HL-60 (cell line): ENCODE measurements around the gene FSHB.

ENCODE experiments used
- DNase-seq, 2 experiments: peaks; one replicate each; pipeline ENCODE4 v3.0.0-alpha.2; 2010 to 2020; ENCODE audit warnings: low read depth in 1 of 2, low spot score in 1 of 2
- H3K27ac ChIP-seq: fragments of 250-450 bp; sonication (Bioruptor Pico); replicated peaks from 2 replicates; pipeline ENCODE4 v1.5.1; 2020; ENCODE audit warnings: mild to moderate bottlenecking, moderate library complexity
- H3K27me3 ChIP-seq: fragments of 250-450 bp; sonication (Bioruptor Pico); 2 replicates; pipeline ENCODE4 v1.5.1; 2021; ENCODE audit warnings: mild to moderate bottlenecking, moderate library complexity; ENCODE audit not compliant: insufficient read depth, poor library complexity, severe bottlenecking
- H3K4me3 ChIP-seq: replicated peaks from 2 replicates; pipeline ENCODE4 v1.5.1; 2011; ENCODE audit warnings: mild to moderate bottlenecking, control low read depth, low read length; ENCODE audit not compliant: insufficient read depth
- CTCF ChIP-seq: IDR thresholded peaks from one replicate; pipeline ENCODE4 v1.5.1; 2011; ENCODE audit warnings: low read length, control low read depth, inconsistent platforms; ENCODE audit not compliant: insufficient read depth
- GABPA ChIP-seq: IDR thresholded peaks from 2 replicates; pipeline ENCODE4 v1.6.1; 2012; ENCODE audit warnings: low read depth
- POLR2AphosphoS5 ChIP-seq: IDR thresholded peaks from 2 replicates; pipeline ENCODE4 v1.6.1; 2012; ENCODE audit warnings: low read depth
- REST ChIP-seq: IDR thresholded peaks from 2 replicates; pipeline ENCODE4 v1.6.1; 2012; ENCODE audit warnings: low read depth; ENCODE audit not compliant: insufficient replicate concordance
- SPI1 ChIP-seq: IDR thresholded peaks from 2 replicates; pipeline ENCODE4 v1.6.1; 2012; ENCODE audit warnings: low read depth, mild to moderate bottlenecking, borderline replicate concordance

FSHB gene

GRCh38 chr11:30225642-30226041, 5.2 kb upstream of the FSHB start:
- no peak for DNase-seq
- Histone ChIP-seq H3K4me3 (no peak overlapping the region), H3K27ac (no peak overlapping the region), H3K27me3 (no peaks in the 10 kb centered on the region)
- no peak for TF ChIP-seq POLR2AphosphoS5
- TF ChIP-seq CTCF = no peak
- TF ChIP-seq REST = no peak
- TF ChIP-seq GABPA = no peak
- no peak for TF ChIP-seq SPI1

- TF ChIP-seq POLR2AphosphoS5 = no peak
- TF ChIP-seq SPI1 = no peak
- TF ChIP-seq CTCF = no peak
- TF ChIP-seq REST = no peak
- TF ChIP-seq GABPA = no peak
- DNase-seq = no peak
- no peak overlapping the region for H3K27ac ChIP-seq
- no peak overlapping the region for H3K4me3 ChIP-seq
- H3K27me3 ChIP-seq = no peaks in the 10 kb centered on the region
Observed at GRCh38 chr11:30228323-30228884, 2.4 kb upstream of the FSHB start.

- Histone ChIP-seq H3K27me3 (no peaks in the 10 kb centered on the region), H3K4me3 (no peak overlapping the region), H3K27ac (no peak overlapping the region)
- TF ChIP-seq GABPA = no peak
- no peak for TF ChIP-seq REST
- TF ChIP-seq SPI1 = no peak
- TF ChIP-seq POLR2AphosphoS5 = no peak
- no peak for TF ChIP-seq CTCF
- DNase-seq = no peak
Observed at GRCh38 chr11:30239025-30239424, 8.2 kb downstream of the FSHB start.
